RKO (cell line): Measurements from ENCODE around the gene PAPSS2.
A peak's percentile ranks its signal among the peaks of the same experiment; 100 is the strongest.

Experiments
- DNase-seq: peaks from one replicate; pipeline ENCODE4 v3.0.0-alpha.2; 2016; ENCODE audit warnings: low spot score

Gene PAPSS2

DNA sequence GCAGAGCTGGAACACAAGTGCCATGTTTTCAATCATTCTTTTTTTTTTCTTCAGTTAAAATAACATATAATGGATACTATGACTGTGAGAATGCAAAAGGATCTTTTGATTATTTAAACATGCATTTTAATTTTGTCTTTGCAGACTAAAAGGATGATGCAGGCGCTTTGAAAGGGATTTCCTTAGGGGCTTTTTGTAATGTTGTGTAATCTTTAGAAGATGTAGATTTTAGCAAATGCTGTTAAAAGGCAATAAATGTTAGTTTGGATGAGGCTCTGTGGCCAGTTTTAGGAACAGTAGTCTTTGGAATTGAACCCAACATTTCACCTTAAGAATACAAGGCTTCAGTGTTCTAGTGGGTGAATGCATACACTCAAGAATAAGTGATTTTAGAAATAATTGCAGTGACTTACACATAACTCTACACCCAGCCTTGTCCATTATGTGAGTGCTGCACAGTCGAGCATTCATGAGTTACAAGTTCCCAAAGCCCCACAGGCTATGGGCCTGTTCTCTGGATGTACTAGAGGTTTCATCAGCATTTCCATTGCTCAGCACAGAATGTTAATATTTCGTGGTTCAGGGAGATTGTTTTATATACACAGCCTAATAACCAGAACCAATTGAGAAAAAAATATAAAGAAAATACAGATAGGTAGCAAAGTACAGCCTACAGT is 11.6 kb downstream of the PAPSS2 start:
- DNase-seq: no peak

DNA sequence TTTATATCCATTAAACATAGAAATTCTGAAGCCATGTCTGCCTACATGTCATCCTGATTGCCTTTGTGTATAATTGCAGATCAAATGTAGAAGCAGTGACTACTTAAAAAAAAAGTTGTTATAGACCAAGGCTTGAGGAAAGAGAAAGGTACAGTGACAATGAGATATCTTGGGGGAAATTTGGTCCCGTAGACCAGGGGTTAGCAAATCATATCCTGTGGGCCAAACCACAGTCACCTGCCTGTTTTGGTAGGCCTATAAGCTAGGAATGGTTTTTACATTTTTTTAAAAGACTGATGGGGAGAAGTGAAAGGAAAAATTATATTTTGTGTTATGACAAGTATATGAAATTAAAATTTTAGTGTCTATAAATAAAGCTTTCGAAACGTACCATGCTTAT is 12.9 kb downstream of the PAPSS2 start:
- no peak for DNase-seq

DNA sequence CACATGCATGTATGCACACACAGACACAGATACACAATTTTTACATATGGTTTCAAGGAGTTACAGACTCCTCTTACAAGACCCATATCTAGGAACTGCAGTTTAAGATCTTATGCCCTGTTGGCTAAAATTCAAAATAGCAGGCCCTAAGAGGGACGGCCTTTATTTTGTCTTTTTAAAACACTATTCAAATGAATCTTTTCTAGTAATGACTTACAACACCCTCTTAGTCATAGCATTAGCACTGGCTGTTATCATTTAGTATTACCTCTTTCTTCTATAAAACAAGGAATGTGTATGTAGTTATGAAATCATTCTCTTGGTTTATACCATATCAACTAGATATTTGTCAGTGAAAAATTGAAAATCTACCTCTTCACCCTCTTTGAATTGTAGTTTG is 15.3 kb downstream of the PAPSS2 start:
- DNase-seq: no peak

DNA sequence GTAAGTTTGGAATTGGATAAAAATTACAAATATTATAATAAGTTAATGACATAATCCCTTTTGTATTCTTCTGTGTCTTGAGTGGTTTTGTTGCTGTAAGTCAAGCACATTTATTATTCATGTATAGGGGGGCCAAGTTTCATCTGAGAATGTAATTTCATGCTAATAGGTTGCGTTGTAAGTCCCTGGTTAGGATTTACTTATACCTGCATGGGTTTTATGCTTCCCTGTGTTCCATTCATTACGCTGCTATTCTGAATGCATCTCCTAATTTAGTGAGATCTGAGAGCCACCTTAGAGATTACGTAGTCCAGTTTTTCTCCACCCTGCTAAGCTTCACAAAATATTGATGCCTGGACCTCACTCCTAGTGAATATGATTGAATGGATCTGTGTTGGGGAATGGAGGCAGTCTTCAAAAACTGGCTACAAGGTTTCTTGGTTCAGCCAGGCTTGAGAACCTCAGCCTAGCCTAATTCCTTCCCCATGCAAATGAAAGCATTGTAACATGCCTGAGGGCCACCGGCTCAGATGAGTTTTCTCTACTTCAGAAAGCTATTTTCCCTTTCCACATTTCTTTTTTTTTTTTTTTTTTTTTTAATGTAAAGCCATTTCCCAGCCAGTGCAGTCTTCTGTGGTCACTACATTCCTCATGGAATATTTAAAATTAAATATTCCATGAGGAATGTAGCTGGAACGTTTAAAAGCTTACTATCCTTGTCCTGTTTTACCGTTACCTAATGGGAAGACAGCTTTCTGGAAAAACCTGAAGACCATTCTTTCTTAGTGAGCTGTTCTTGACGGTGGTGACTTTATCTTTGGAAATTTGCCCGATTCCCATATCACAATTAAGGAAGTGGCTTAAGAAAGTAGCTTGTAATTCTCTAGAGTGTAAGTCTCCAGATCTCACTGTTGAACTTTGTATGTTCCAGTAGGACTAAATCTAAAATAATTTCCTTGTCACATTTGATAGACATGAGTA is 16.0 kb downstream of the PAPSS2 start:
- peak; percentile 14 for DNase-seq

- DNase-seq: no peak
Observed at GRCh38 chr10:87677595-87677994, 17.9 kb downstream of the PAPSS2 start.

- DNase-seq: no peak
Observed at GRCh38 chr10:87678302-87678701, 18.6 kb downstream of the PAPSS2 start.

- DNase-seq: no peak
Observed at GRCh38 chr10:87683356-87683755, 23.7 kb downstream of the PAPSS2 start.

DNA sequence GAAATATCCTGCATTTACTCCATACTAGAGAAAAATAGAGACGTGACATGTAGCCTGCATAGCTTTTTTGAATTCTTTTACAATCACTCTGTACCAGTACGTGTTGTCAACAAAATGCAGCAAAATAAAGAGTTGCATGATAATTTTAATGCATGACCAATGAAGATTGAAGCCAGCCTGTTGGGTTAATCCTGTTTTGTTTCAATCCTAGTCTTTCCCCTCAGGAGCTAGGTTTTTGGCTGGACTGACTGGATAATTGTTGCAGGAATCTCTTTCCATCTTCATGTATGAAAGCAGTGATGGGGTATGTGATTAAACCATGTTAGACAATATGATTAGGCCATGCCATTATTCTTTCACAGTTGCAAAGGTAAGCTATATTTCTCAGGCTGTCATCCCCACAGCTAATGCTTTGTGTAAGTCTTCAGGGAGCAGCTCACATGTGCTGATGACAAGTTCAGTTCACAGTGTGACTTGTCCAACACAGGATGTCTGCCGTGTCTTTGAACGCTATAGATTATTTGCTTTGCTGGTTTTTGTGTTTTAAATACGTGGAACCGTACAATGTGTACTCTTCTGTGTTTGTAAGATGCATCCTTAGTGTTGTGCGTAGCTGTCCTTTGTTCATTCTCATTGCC is 24.4 kb downstream of the PAPSS2 start:
- no peak for DNase-seq

DNA sequence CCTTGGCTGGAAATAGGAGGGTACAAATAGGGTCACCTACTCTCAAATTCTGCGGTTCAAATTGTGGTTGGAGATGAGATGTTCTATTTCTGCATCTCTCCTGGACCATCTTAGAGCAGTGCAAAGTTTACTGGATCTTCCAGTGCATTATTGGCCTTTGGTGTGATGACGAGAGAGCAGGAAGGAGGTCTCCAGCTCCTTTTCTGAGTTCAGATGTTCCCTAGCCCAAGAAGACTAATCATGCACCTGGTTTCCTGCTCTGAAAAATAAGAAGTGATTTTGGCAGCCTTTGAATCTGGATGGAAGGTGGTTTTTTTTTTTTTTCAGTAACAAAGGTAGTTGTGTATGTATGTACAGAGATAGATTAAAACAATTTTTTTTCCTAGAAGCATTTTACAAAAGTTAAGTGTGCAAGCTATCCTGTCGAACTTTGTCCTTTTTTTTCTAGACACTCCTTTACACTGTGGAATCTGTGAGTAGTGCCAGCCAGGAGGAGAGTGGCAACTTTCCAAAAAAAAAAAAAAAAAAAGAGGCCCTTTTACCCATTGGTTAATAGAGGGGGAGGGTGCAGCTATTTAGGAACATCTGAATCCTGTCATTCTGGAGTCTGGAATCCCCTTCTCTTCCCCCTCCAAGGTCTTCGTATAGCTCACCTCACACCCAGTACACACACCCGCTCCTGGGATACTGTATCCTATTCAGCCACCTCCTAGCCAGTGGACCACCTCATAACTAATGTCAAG is 26.3 kb downstream of the PAPSS2 start:
- no peak for DNase-seq

- DNase-seq: no peak
Observed at GRCh38 chr10:87691506-87692070, 31.9 kb downstream of the PAPSS2 start.

- no peak for DNase-seq
Observed at GRCh38 chr10:87692956-87693484, 33.3 kb downstream of the PAPSS2 start.

- no peak for DNase-seq
Observed at GRCh38 chr10:87694011-87694794, 34.5 kb downstream of the PAPSS2 start.

DNA sequence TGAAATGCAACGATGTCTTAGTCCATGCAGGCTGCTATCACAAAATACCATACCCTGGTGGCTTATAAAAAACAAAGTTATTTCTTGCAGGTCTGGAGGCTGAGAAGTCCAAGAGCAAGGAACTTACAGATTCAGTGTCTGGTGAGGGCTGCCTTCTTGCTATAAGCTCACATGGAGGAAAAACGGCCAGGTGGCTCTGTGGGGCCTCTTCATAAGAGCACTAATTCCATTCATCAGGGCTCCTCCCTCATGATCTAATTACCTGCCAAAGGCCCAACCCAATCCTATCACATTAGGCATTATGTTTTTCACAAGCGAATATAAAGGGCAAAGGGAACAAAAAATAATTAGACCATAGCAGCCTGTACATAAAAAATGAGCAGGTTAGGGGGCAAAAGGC is 35.4 kb downstream of the PAPSS2 start:
- DNase-seq: no peak

- DNase-seq: no peak
Observed at GRCh38 chr10:87696922-87697745, 37.5 kb downstream of the PAPSS2 start.

- DNase-seq: no peak
Observed at GRCh38 chr10:87700031-87700796, 40.5 kb downstream of the PAPSS2 start.

GRCh38 chr10:87702260-87702972 is 42.7 kb downstream of the PAPSS2 start:
- DNase-seq: no peak

- DNase-seq: no peak
Observed at GRCh38 chr10:87702973-87703294, 43.3 kb downstream of the PAPSS2 start.

DNA sequence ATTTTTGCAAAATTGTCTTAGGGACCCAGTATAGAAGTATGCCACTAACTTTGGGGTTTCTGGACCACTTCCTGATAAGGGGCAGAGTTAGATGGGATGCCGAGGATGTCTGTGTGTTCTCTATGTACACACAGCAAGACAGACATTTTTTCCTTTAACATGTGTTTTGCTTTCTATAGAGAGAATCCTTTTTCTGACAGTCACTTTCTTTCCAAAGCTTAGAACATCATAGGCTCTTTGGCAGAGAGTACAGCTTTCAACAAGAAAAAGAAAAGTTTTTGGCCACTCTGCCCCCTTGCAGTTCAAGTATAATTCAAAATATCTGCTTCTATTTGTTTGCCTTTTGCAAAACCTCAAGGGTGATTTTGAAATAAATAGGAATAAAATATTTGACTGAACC is 44.1 kb downstream of the PAPSS2 start:
- no peak for DNase-seq

- no peak for DNase-seq
Observed at GRCh38 chr10:87705339-87705738, 45.7 kb downstream of the PAPSS2 start.
